8988T (cell line): Measurements from ENCODE around the gene TRAPPC11.
"Not testable (repeated sequence)": the region's sequence is repeated elsewhere in the genome, so short reads cannot be mapped to it uniquely, and the experiment has no call there.

ENCODE experiments used
- DNase-seq: peaks from one replicate; pipeline ENCODE4 v3.0.0; 2011

Gene TRAPPC11

GRCh38 chr4:183722731-183723560 lies 63.9 kb downstream of the TRAPPC11 start:
- peak; percentile 69 for DNase-seq

GRCh38 chr4:183723561-183724228 lies 64.6 kb downstream of the TRAPPC11 start:
- no peak for DNase-seq

GRCh38 chr4:183725585-183725984 lies 66.5 kb downstream of the TRAPPC11 start:
- DNase-seq: not testable (repeated sequence)

GRCh38 chr4:183727482-183727881 lies 68.4 kb downstream of the TRAPPC11 start:
- DNase-seq: no peak

- no peak for DNase-seq
Measured at GRCh38 chr4:183728223-183729068, 69.4 kb downstream of the TRAPPC11 start.

GRCh38 chr4:183729069-183729406 lies 69.9 kb downstream of the TRAPPC11 start:
- no peak for DNase-seq

GRCh38 chr4:183729430-183730328 lies 70.6 kb downstream of the TRAPPC11 start:
- DNase-seq: no peak

GRCh38 chr4:183732296-183732695 lies 73.2 kb downstream of the TRAPPC11 start:
- DNase-seq: no peak

GRCh38 chr4:183733181-183733580 lies 74.1 kb downstream of the TRAPPC11 start:
- DNase-seq: no peak

- no peak for DNase-seq
Measured at GRCh38 chr4:183738081-183738673, 79.1 kb downstream of the TRAPPC11 start.

- no peak for DNase-seq
Measured at GRCh38 chr4:183738961-183739360, 79.9 kb downstream of the TRAPPC11 start.

GRCh38 chr4:183746305-183747229 lies 87.5 kb downstream of the TRAPPC11 start:
- DNase-seq: no peak

GRCh38 chr4:183747380-183747779 lies 88.3 kb downstream of the TRAPPC11 start:
- DNase-seq: no peak

GRCh38 chr4:183747931-183748670 lies 89.0 kb downstream of the TRAPPC11 start:
- no peak for DNase-seq

- DNase-seq: no peak
Measured at GRCh38 chr4:183751106-183751505, 92.0 kb downstream of the TRAPPC11 start.

GRCh38 chr4:183755596-183755995 lies 96.5 kb downstream of the TRAPPC11 start:
- DNase-seq: no peak

- DNase-seq: no peak
Measured at GRCh38 chr4:183757060-183757459, 98.0 kb downstream of the TRAPPC11 start.

GRCh38 chr4:183758061-183758757 lies 99.1 kb downstream of the TRAPPC11 start:
- DNase-seq: no peak

- DNase-seq: no peak
Measured at GRCh38 chr4:183758758-183759447, 99.8 kb downstream of the TRAPPC11 start.
